ENCODE results near the gene ZNF223. TPM values are rescaled to one million over a fixed set of nuclear protein-coding genes. Genes with fewer than 3 reads are reported as not detected.

ZNF223 gene
- total and polyA plus RNA-seq, 10 of the 15 experiments (the other 5 are each of a cell fraction or from before 2014, with no cell fraction given), result 0.05 to 3.7 (median 0.14) TPM; not detected in 4

DNA sequence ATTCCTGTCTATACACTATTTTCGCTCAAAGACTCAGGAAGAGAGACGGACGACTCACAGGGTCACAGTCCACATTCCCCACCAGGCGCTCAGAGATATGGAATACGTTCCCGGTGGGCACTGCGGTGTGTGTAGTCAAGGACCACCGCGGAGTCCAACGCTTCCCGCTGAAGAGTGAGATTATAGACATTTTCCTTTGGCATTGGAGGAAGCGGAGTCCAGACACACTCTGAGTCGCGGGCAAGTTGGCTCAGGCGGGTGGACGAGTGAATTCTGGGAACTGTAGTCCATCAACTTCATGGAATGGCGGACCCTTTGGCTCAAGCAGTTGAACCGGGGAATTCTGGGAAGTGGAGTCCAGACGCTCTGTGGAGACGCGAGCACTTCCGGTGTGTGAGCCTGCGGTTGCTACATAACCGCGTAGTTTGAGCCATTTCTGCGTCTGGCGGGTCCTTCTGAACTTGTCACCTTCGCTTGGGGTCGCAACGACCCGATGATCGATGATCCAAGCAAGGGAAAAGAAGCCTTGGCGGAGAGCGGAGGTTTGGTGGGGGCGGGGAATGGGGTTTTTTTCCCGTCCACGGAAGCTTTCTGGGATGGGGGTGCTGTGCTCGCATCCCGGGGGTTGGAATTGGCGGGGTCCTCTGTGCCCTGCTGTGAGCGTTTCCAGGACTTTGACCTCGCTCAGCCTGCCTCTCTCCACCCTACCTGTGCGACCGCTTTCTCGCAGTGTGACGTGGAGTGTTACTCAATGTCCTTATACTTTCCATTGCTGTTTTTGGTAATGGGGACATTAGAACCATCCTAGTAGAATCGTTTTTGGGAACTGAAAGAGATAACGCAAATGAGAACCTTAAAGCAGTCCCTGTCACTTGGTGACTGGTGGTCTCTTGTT, 49.0 kb upstream of the ZNF223 start, which contains the start of gene ZNF230 (continued):
- TF ChIP-seq, protein P1, sequence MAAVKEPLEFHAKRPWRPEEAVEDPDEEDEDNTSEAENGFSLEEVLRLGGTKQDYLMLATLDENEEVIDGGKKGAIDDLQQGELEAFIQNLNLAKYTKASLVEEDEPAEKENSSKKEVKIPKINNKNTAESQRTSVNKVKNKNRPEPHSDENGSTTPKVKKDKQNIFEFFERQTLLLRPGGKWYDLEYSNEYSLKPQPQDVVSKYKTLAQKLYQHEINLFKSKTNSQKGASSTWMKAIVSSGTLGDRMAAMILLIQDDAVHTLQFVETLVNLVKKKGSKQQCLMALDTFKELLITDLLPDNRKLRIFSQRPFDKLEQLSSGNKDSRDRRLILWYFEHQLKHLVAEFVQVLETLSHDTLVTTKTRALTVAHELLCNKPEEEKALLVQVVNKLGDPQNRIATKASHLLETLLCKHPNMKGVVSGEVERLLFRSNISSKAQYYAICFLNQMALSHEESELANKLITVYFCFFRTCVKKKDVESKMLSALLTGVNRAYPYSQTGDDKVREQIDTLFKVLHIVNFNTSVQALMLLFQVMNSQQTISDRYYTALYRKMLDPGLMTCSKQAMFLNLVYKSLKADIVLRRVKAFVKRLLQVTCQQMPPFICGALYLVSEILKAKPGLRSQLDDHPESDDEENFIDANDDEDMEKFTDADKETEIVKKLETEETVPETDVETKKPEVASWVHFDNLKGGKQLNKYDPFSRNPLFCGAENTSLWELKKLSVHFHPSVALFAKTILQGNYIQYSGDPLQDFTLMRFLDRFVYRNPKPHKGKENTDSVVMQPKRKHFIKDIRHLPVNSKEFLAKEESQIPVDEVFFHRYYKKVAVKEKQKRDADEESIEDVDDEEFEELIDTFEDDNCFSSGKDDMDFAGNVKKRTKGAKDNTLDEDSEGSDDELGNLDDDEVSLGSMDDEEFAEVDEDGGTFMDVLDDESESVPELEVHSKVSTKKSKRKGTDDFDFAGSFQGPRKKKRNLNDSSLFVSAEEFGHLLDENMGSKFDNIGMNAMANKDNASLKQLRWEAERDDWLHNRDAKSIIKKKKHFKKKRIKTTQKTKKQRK (IDR thresholded peaks at IDR 0.05; ENCODE audit: low read depth, low read length), result no peak
- no peak for TF ChIP-seq ZNF384 (IDR thresholded peaks at IDR 0.05; ENCODE audit: borderline replicate concordance, low read depth, low read length)
- TF ChIP-seq TCF12 (IDR thresholded peaks at IDR 0.05; ENCODE audit: low read depth, low read length), result no peak
- 0 out of 2 replicates have a peak, but pooled peaks have one; percentile 18 for TF ChIP-seq RFX5 (IDR thresholded peaks at IDR 0.05; ENCODE audit: low read depth, low read length)
- TF ChIP-seq BMI1 (IDR thresholded peaks at IDR 0.05; ENCODE audit: borderline replicate concordance), result no peak
- TF ChIP-seq IRF3 (IDR thresholded peaks at IDR 0.05), result no peak
- peak; percentile 94 for TF ChIP-seq ELK1 (IDR thresholded peaks at IDR 0.05; ENCODE audit: low read depth, low read length)
- TF ChIP-seq CBX5 (IDR thresholded peaks at IDR 0.05; ENCODE audit: low read depth), result no peak
- TF ChIP-seq BACH1 (IDR thresholded peaks at IDR 0.05; ENCODE audit: borderline replicate concordance), result no peak
- no peak for TF ChIP-seq FOS (IDR thresholded peaks at IDR 0.05; ENCODE audit: borderline replicate concordance, extremely low read depth, insufficient read length)
- no peak for TF ChIP-seq ESRRA (IDR thresholded peaks at IDR 0.05; ENCODE audit: low read length)
- TF ChIP-seq, protein P2, sequence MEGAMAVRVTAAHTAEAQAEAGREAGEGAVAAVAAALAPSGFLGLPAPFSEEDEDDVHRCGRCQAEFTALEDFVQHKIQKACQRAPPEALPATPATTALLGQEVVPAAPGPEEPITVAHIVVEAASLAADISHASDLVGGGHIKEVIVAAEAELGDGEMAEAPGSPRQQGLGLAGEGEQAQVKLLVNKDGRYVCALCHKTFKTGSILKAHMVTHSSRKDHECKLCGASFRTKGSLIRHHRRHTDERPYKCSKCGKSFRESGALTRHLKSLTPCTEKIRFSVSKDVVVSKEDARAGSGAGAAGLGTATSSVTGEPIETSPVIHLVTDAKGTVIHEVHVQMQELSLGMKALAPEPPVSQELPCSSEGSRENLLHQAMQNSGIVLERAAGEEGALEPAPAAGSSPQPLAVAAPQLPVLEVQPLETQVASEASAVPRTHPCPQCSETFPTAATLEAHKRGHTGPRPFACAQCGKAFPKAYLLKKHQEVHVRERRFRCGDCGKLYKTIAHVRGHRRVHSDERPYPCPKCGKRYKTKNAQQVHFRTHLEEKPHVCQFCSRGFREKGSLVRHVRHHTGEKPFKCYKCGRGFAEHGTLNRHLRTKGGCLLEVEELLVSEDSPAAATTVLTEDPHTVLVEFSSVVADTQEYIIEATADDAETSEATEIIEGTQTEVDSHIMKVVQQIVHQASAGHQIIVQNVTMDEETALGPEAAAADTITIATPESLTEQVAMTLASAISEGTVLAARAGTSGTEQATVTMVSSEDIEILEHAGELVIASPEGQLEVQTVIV (IDR thresholded peaks at IDR 0.05; ENCODE audit: borderline replicate concordance, partially characterized antibody), result peak; percentile 45
- no peak for TF ChIP-seq ZNF24 (IDR thresholded peaks at IDR 0.05)
- peak; percentile 67 for TF ChIP-seq LARP7 (IDR thresholded peaks at IDR 0.05)
- TF ChIP-seq, protein P3, sequence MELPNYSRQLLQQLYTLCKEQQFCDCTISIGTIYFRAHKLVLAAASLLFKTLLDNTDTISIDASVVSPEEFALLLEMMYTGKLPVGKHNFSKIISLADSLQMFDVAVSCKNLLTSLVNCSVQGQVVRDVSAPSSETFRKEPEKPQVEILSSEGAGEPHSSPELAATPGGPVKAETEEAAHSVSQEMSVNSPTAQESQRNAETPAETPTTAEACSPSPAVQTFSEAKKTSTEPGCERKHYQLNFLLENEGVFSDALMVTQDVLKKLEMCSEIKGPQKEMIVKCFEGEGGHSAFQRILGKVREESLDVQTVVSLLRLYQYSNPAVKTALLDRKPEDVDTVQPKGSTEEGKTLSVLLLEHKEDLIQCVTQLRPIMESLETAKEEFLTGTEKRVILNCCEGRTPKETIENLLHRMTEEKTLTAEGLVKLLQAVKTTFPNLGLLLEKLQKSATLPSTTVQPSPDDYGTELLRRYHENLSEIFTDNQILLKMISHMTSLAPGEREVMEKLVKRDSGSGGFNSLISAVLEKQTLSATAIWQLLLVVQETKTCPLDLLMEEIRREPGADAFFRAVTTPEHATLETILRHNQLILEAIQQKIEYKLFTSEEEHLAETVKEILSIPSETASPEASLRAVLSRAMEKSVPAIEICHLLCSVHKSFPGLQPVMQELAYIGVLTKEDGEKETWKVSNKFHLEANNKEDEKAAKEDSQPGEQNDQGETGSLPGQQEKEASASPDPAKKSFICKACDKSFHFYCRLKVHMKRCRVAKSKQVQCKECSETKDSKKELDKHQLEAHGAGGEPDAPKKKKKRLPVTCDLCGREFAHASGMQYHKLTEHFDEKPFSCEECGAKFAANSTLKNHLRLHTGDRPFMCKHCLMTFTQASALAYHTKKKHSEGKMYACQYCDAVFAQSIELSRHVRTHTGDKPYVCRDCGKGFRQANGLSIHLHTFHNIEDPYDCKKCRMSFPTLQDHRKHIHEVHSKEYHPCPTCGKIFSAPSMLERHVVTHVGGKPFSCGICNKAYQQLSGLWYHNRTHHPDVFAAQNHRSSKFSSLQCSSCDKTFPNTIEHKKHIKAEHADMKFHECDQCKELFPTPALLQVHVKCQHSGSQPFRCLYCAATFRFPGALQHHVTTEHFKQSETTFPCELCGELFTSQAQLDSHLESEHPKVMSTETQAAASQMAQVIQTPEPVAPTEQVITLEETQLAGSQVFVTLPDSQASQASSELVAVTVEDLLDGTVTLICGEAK (IDR thresholded peaks at IDR 0.05; ENCODE audit: borderline replicate concordance), result peak; percentile 89
